GM18502 (cell line): ENCODE measurements around the gene KRTAP29-1.
"Not testable (repeated sequence)": the region's sequence is repeated elsewhere in the genome, so short reads cannot be mapped to it uniquely, and the experiment has no call there.

Experiments used
- ATAC-seq: cut with Tn5 transposase; IDR thresholded peaks from one replicate; pipeline ENCODE4 v1.9.1; 2021; ENCODE audit warnings: mild to moderate bottlenecking; ENCODE audit not compliant: unreplicated experiment, poor library complexity

KRTAP29-1 gene

DNA sequence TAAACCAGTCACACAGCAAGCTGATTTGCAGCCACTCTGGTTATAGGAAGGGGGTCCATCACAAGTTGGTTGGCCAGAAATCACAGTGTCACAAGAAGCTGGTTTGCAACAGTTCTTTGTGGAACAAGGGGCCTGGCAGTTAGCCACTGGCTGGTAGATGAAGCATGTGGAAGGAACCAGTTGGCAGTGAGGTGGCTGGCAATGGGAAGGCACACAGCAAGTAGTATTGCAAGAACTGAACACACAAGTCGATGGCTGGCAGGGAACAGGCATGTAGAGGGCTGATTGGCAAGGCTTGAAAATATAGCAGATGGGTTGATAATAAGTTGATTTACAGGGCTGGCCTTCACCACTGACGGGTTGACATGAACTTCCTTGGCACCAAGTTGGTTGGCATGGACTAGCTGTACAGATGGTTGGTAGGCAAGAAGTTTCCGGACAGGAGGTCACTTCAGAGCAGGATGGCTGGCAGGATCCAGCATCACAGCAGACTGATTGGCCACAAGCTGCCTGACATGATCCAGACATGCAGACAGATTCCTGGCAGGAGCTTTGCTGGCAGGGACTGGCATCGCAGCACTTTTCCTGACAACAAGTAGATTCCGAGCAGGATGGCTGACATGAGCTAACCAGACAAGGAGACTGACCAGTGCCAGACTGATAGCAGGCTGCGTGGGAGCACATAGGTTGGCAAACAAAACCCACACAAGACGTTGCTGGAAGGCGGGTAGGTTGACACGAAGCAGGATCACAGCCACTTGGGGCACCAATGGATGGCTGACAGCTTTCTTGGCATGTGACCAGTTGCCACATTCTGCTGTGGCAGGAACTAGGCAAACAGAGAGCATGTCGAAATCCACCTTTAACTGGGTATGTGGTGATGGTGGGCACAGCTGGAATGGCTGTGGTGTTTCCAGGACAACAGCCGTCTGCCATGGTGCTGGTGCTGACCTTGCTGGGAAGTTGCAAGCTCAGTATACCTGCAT, at the start of gene KRTAP29-1:
Gene KRTAP29-1, minus strand, starts transcription at position 936 of the 986 bp plus-strand sequence. Its CDS starts 0 bp downstream, at position 936.
- ATAC-seq: no peak

GRCh38 chr17:41351177-41351576, 48.5 kb upstream of the KRTAP29-1 start:
- ATAC-seq: no peak

DNA sequence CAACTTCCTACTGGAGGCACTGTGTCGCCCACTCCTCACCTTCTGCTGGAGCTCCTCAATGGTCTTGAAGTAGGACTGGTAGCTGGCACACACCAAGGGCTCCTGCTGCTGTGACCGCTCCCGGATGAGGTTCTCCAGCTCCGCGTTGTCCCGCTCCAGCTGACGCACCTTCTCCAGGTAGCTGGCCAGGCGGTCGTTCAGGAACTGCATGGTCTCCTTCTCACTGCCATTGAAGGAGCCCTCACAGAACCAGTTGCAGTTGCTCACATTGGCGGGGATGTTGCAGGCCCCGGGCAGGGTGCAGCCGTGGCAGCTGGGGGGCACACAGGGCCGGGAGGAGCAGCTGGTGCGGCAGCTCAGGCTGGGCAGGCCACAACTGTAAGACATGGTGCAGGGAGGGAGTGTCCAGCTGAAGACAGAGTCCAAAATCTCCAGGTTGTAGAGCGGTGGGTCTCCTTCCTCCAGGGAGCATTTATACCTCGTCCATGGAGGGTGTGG, 47.8 kb upstream of the KRTAP29-1 start, which contains the start of gene KRT33A:
Gene KRT33A, minus strand, starts transcription at position 448 of the 498 bp plus-strand sequence. Its CDS starts 61 bp downstream, at position 387.
- ATAC-seq: not testable (repeated sequence)

DNA sequence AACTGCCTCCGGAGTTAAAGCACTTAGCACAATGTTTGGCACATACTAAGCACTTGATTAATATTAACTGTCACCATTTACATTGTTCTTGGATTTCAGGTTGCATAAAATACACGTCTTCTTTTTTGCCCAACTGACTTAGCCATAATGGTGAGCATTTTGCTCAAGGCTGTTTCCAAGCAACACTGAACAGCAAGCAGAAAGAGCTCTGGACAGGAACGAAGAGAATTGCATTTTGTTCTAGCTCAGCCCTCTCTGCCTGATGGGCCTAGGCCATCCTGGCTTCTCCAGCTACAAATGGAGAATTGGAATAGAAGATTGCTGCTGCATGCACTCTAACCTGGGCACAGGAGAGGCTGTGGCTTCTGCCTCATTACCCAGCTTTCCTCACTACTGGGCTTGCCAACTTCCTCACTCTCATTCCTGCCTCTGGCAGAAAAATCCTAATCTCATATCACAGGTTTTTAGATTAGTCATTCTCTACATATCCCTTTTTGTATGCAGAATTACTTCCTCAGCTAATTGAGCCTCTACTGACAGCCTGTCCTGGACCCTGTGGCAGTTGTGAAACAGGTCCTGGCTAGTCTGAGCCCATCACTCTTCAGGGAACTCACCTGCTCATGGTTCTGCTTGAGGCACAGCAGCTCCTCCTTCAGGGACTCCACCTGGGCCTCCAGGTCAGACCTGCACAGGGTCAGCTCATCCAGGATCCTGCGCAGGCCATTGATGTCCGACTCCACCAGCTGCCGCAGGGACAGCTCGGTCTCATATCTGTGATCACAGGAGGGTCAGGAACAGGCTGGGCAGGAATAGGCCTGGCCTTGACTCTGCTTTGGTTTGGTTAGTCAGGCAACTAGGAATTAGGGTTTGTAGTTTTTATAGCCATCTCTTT, 45.5 kb upstream of the KRTAP29-1 start:
- ATAC-seq: no peak

DNA sequence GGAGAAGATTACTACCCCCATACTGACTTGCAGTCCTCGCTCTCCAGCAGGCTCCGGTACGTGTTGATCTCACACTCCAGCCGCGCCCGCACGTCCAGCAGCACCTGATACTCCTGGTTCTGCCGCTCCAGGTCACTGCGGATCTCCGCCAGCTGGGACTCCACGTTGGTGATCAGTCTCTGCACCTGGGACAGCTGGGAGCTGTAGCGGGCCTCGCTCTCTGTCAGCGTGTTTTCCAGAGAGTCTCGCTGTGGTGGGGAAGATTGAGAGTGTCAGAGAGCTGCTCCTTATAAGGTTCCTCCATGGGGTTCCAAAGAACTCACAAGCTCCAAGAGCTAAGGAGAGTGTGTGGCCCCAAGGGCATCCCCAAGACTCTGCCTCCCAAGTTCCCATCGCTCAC, 43.8 kb upstream of the KRTAP29-1 start:
- ATAC-seq: not testable (repeated sequence)

GRCh38 chr17:41345992-41346391, 43.3 kb upstream of the KRTAP29-1 start:
- no peak for ATAC-seq

- ATAC-seq: no peak
Observed at GRCh38 chr17:41343029-41343428, 40.4 kb upstream of the KRTAP29-1 start.

- no peak for ATAC-seq
Observed at GRCh38 chr17:41340934-41341861, 38.5 kb upstream of the KRTAP29-1 start.

DNA sequence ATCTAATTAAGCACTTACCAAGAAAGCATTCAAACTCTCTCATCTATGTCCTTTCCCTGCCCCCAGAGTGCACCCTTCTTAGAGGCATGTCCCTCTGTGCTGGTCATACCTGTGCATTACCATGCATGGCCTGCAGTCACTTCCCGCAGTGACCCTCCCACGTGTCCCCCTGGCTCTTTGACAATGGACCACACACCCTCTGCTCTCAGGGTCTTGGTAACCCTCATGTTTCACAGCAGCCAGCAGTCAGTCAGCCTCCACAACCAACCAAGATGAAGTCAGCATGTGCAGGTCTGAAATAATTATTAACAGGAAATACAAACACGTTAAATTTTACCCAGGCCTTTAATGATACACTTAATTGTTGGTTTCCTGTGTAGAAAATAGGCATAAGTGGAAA, 37.8 kb upstream of the KRTAP29-1 start:
- ATAC-seq: no peak

DNA sequence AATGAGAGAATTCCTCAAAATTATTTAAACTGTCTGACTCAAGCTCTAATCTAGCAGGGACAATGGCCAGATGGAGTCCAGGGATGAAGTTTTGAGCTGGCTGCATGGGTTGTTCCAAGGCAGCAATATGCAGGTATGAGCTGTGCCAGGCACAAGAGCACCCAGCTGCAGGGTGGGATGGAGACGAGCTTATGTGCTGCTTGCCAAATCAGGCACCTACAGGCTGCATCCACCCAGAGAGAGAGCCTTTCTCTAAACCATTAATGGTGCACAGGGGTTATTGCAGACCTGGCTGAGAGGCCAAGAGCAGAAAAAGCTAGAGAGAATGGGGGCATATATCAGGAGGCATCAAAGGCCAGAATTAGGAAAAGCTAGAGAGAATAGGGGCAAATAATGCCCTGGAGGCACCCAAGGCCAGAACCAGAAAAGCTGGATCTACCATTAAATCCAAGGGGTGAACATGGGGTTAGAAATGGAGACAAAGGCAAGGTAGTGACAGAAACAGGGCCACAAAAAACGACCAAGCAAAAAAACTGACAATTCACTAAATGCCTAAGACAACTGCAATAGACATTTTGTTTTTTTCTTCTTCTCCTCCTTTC, 37.0 kb upstream of the KRTAP29-1 start:
- ATAC-seq: no peak

GRCh38 chr17:41338961-41339485, 36.4 kb upstream of the KRTAP29-1 start:
- no peak for ATAC-seq

DNA sequence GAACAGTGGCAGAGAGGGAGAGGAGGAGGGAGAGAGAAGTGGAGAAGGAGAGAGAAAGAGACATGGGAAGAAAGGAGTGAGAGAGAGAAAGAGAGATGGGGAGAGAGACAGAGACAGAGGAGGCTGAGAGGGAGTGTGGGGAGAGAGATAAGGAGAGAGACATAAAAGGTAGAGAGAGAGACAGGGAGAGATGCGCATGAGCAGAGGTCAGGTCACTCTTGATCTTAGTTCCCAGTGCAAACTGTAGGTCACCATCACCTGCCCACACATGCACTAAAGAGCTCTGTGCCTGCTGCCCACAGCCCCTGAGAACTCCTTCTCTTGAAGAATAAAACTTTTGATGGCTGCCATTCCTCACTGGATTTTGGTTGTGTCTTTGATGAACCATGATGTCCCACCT, 33.1 kb upstream of the KRTAP29-1 start:
- no peak for ATAC-seq

GRCh38 chr17:41334385-41335305, 32.0 kb upstream of the KRTAP29-1 start:
- no peak for ATAC-seq

DNA sequence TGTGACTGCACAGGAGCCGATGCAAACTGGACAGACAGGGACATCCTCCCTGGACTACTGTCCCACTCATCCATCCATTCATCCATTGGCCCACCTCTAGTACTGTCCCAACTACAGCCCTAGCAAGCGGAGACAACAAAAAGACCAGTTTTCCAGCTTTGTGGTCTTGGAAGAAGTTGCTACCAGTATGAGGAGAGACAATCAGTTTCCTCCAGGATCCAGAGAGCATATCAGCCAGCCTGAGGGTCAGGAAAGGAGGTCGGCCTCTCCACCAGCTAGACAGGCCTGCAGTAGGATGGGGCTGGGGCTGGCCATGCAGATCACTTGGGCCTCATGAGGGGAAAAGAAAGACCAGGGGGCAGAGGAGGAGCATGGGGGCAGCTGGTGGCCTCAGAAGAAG, 31.2 kb upstream of the KRTAP29-1 start:
- ATAC-seq: no peak

DNA sequence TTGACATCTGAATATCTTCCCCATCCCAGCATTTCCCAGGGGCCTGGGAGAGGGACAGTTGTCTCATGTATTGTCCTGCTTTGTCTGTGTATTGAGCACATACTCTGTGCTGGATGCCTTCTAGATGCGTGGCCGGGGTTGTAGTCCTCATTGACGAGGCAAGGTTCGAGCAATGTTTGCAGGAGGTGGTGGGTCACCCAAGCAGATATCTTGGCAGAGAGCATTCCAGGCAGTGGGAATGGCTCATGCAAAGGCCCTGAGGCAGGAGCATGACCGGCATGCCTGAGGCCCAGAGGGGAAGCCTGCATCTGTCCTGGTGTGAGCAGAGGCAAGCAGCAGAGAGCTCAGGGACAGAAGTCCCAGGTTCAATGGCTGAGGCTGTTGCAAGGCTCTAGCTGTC, 30.4 kb upstream of the KRTAP29-1 start:
- ATAC-seq: no peak

- ATAC-seq: no peak
Observed at GRCh38 chr17:41332239-41332638, 29.6 kb upstream of the KRTAP29-1 start.

- no peak for ATAC-seq
Observed at GRCh38 chr17:41331606-41332005, 29.0 kb upstream of the KRTAP29-1 start.
